ENCODE measurements around the gene MACROH2A1. TPM values are rescaled to one million over a fixed set of nuclear protein-coding genes. Genes with fewer than 3 reads are reported as not detected.

The MACROH2A1 gene
- total RNA-seq, 4 donors from 2014 or later: 182 to 443 (median 319) TPM

- TF ChIP-seq CTCF (IDR thresholded peaks at IDR 0.05): no peak
- ATAC-seq (ENCODE audit: low FRiP score): peak; percentile 86
- peak; percentile 61 for DNase-seq (ENCODE audit: low spot score)
Measured at GRCh38 chr5:135356522-135357318, 42.3 kb downstream of the MACROH2A1 start.

- ATAC-seq (ENCODE audit: low FRiP score) (no peak), DNase-seq (ENCODE audit: low spot score) (no peak)
- TF ChIP-seq CTCF (IDR thresholded peaks at IDR 0.05): no peak
Measured at GRCh38 chr5:135355169-135355568, 43.9 kb downstream of the MACROH2A1 start.

GRCh38 chr5:135353952-135354721, 44.9 kb downstream of the MACROH2A1 start:
- DNase-seq (ENCODE audit: low spot score) (no peak), ATAC-seq (ENCODE audit: low FRiP score) (peak; percentile 73)
- TF ChIP-seq CTCF (IDR thresholded peaks at IDR 0.05): no peak

GRCh38 chr5:135350536-135350935, 48.5 kb downstream of the MACROH2A1 start:
- no peak for TF ChIP-seq CTCF (IDR thresholded peaks at IDR 0.05)
- ATAC-seq (ENCODE audit: low FRiP score) (no peak), DNase-seq (ENCODE audit: low spot score) (no peak)

GRCh38 chr5:135349886-135350285, 49.1 kb downstream of the MACROH2A1 start:
- no peak for TF ChIP-seq CTCF (IDR thresholded peaks at IDR 0.05)
- ATAC-seq (ENCODE audit: low FRiP score): no peak
- DNase-seq (ENCODE audit: low spot score): no peak

GRCh38 chr5:135349451-135349850, 49.6 kb downstream of the MACROH2A1 start:
- no peak for DNase-seq (ENCODE audit: low spot score)
- no peak for TF ChIP-seq CTCF (IDR thresholded peaks at IDR 0.05)
- ATAC-seq (ENCODE audit: low FRiP score): no peak

Measured in omental fat pad (tissue), 4 donors.